ENCODE measurements around the gene CCND3.

Gene CCND3

GRCh38 chr6:41920921-41921711 is 20.5 kb downstream of the CCND3 start, which contains the start of the genes BYSL and MED20:
Gene BYSL, plus strand, starts transcription at chr6:41921499. Its CDS starts 64 bp downstream, at chr6:41921563.
Gene MED20, minus strand, starts transcription at chr6:41921139. Its CDS starts 121 bp downstream, at chr6:41921018.
- DNase-seq = peak; percentile 94

DNA sequence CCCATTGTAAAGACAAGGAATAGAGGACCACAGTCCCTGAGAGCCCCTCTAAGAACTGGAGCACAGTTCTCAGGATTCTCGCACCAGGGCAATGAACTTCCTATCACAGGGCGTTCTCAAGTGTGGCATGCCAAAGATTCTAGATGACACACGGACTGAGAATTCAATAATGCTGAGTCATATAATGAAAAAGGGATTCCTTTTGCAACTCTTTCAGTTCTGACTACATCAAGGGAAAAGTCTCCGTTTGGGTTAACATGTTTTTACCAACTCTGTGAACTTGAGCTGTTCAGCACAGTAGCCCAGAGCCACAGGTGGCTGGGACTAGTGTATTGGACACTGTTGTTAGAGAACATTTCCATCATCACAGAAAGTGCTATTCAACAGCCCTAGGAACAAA is 24.1 kb downstream of the CCND3 start:
- no peak for DNase-seq

- DNase-seq = no peak
Observed at GRCh38 chr6:41914869-41915530, 26.6 kb downstream of the CCND3 start.

GRCh38 chr6:41914343-41914742 is 27.3 kb downstream of the CCND3 start:
- DNase-seq = no peak

- DNase-seq = no peak
Observed at GRCh38 chr6:41909727-41910126, 31.9 kb downstream of the CCND3 start.

- peak; percentile 61 for DNase-seq
Observed at GRCh38 chr6:41901882-41902519, 39.6 kb downstream of the CCND3 start.

DNA sequence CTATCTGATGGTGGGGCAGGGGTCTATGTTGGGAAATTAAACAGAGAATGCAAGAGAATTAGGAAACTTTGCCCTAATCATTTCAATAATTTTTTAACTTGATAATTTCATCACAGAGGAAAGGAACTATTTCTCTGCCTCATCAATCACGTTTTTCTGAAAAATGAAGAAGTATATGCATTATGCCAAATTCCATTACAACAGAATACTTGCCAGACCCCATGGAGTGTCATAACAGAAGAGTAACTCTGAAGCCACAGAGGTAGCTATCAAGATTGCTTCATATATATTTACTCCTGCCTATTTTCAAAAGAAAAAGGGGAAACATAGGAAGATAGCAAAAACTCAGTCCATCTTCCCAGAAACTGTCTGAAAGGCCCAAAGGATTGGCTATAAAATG is 40.7 kb downstream of the CCND3 start:
- DNase-seq = no peak

GRCh38 chr6:41896281-41896680 is 45.3 kb downstream of the CCND3 start:
- no peak for DNase-seq

- DNase-seq = peak; percentile 78
Observed at GRCh38 chr6:41895300-41896233, 46.0 kb downstream of the CCND3 start, which contains the start of gene USP49. Gene USP49, minus strand, starts transcription at chr6:41895375. Its CDS starts 88,392 bp downstream, at chr6:41806983.

GRCh38 chr6:41894366-41895299 is 47.0 kb downstream of the CCND3 start:
- no peak for DNase-seq

DNA sequence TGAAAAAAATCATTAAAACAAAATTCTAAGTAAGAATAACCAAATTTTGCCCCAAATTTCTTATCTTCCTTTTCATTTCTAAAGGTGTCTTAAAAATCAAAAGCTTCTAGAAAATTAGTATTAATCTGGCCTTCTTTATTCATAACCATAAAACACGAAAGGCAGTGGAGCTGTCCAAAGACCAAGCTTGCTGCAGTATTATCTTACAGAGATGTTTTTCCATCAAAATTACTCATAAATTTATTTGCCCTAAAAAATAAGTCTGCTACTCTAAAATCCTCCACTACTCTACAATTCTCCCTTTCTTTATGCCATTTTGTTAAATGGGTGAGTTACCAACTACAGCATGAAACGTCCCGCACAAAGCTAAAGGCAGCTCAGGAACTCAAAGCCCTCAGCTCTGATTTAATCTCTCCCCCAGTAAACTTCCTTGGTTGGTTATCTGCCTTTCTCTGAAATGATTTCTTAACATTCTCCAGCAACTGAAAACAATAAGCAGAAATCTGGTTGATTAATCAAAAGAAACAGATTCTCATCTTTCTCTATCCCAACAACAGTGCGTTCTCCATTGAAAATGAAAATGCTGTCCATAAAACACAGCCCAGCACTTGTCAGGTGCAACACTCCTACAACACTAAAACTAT is 48.6 kb downstream of the CCND3 start:
- DNase-seq = no peak

DNA sequence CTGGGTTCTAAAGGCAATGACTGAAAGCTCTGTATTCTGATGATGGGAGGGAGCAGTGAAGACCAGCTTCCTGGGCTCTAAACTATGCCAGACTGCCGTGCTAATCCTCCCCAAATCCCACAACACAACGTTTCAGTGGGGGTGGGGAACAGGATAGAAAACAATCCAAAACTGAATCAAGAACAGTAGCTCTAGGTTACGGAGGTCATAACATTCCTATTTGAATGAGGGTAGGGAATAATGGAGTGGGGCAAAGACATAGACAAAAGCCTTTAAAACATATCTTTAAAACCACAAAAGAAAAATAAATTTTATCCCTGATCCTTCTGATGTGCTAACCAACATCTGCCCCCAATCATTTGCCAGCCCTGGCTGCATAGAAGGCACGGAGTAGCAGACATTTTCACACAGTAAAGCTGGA is 54.3 kb downstream of the CCND3 start:
- no peak for DNase-seq

DNA sequence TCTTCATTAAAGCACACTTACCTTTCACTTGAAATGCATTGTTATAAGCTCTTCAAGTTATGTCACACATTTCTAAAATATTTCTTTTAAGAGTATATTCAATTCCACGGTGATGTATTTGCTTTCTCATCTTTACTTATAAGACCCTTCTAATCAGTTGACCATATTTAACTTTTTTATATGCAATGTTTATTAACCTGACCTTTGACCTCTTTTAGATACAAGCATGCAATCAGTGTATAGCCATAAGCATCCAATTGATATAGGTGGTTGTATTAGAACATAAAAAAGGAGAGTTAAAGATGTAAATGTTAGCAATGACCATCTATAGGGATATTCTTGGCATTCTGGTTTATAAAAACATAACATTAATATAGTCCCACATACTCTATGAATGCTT is 55.7 kb downstream of the CCND3 start:
- no peak for DNase-seq

- DNase-seq = no peak
Observed at GRCh38 chr6:41884957-41885356, 56.7 kb downstream of the CCND3 start.

Measured in CD4-positive, alpha-beta T cell treated with Interleukin-4 for 4 hours (primary cell).